CD4-positive, alpha-beta T cell treated with Interleukin-2 at 100 ng/mL for 4 hours (primary cell): ENCODE measurements around the gene PLBD1.

Experiments
- DNase-seq: peaks from one replicate; pipeline ENCODE4 v3.0.0-alpha.2; 2020; ENCODE audit warnings: low spot score

PLBD1 gene

GRCh38 chr12:14567351-14568162 is at the start of gene PLBD1:
PLBD1 (minus strand) TSS chr12:14567883; CDS start chr12:14567696, 187 bp downstream.
- DNase-seq = no peak

GRCh38 chr12:14614704-14615121 is 47.0 kb upstream of the PLBD1 start:
- DNase-seq = no peak

GRCh38 chr12:14613718-14614117 is 46.0 kb upstream of the PLBD1 start:
- no peak for DNase-seq

GRCh38 chr12:14612898-14613445 is 45.3 kb upstream of the PLBD1 start:
- no peak for DNase-seq

GRCh38 chr12:14612250-14612649 is 44.6 kb upstream of the PLBD1 start:
- DNase-seq = no peak

- DNase-seq = no peak
These were observed 44.0 kb upstream of the PLBD1 start for GRCh38 chr12:14611640-14612203.

- DNase-seq = no peak
These were observed 39.9 kb upstream of the PLBD1 start for GRCh38 chr12:14607568-14607967.

- DNase-seq = no peak
These were observed 37.8 kb upstream of the PLBD1 start for GRCh38 chr12:14605401-14605989.

- DNase-seq = no peak
These were observed 34.2 kb upstream of the PLBD1 start for GRCh38 chr12:14601692-14602478.

- DNase-seq = no peak
These were observed 29.8 kb upstream of the PLBD1 start for GRCh38 chr12:14597480-14597879.

GRCh38 chr12:14591719-14592118 is 24.0 kb upstream of the PLBD1 start:
- DNase-seq = no peak

GRCh38 chr12:14589169-14590004 is 21.7 kb upstream of the PLBD1 start:
- no peak for DNase-seq

GRCh38 chr12:14588571-14588970 is 20.9 kb upstream of the PLBD1 start:
- no peak for DNase-seq

GRCh38 chr12:14578646-14579045 is 11.0 kb upstream of the PLBD1 start:
- DNase-seq = no peak

- DNase-seq = peak; percentile 10
These were observed 9.7 kb upstream of the PLBD1 start for GRCh38 chr12:14577344-14577743.

GRCh38 chr12:14576896-14577295 is 9.2 kb upstream of the PLBD1 start:
- no peak for DNase-seq

GRCh38 chr12:14575585-14575984 is 7.9 kb upstream of the PLBD1 start:
- DNase-seq = no peak

GRCh38 chr12:14573118-14573517 is 5.4 kb upstream of the PLBD1 start:
- DNase-seq = no peak

- no peak for DNase-seq
These were observed 4.7 kb upstream of the PLBD1 start for GRCh38 chr12:14572401-14572800.

- no peak for DNase-seq
These were observed 4.1 kb upstream of the PLBD1 start for GRCh38 chr12:14571779-14572178.

- no peak for DNase-seq
These were observed 2.5 kb upstream of the PLBD1 start for GRCh38 chr12:14570231-14570630.
